NCI-H1048 (cell line): Measurements from ENCODE around the gene KRT15.

Source experiments
- DNase-seq: peaks from one replicate; lab custom pipeline; 2025; lab: John Stamatoyannopoulos, UW

KRT15 gene

DNA sequence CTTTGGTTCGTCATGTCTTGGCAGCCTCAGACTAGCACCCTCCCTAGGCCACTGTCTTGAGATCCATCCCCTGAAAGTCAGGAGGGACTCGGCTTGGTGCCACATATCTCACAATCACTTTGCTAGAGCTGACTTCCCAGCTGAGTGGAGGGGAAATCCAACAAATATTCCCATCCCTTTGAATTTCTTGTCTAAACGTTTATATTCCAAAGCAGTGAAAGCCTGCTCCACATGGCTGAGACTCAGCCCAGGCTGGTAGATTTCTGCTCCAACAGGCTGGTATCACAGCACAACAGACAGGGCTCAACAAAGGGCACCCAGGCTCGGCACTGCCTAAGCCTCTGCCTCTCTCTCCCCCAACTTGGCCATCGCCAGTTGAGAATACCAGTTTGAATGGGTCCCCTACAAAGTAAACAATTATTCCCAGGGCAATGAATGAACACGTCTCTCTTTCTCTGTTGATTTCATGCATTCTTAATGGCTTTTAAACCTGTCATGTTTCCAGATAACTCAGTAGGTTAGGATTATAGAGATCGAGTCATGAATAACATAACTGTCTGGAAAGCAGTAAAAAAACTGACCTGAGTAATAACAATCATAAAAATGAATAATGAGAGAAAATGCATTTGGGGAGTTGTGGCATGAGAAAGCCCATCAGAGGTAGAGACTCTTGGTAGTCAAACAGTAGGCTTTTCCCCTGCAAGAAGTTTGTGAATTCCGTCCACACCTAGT lies 14.3 kb downstream of the KRT15 start:
- no peak for DNase-seq

- DNase-seq = no peak
Observed at GRCh38 chr17:41503202-41503601, 15.5 kb downstream of the KRT15 start.

- DNase-seq = no peak
Observed at GRCh38 chr17:41500131-41500911, 18.4 kb downstream of the KRT15 start.

DNA sequence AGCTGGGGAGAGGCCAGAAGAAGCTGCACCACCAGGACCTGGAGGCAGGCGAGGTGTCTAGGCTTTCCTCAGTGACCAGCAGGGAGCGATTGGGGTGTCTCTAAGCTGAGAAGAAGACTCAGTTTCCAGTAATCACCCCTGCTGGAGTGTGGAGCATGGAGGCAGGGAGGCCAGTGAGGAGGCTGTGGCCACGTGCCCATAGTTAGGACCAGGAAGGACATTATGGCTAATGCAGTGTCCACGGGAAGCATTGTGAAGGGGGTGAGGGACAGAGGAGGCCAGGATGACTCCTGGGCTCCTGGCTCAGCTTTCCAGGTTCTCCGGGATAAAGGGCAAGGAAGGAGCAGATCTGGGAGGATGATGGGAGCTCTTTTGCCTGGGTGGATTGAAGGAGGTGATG lies 19.0 kb downstream of the KRT15 start:
- no peak for DNase-seq

- no peak for DNase-seq
Observed at GRCh38 chr17:41498276-41498675, 20.4 kb downstream of the KRT15 start.

GRCh38 chr17:41496803-41497484 lies 21.7 kb downstream of the KRT15 start:
- peak; percentile 51 for DNase-seq

- DNase-seq = no peak
Observed at GRCh38 chr17:41494524-41494923, 24.2 kb downstream of the KRT15 start.

GRCh38 chr17:41492771-41493170 lies 25.9 kb downstream of the KRT15 start:
- no peak for DNase-seq

- DNase-seq = no peak
Observed at GRCh38 chr17:41492351-41492750, 26.3 kb downstream of the KRT15 start.

DNA sequence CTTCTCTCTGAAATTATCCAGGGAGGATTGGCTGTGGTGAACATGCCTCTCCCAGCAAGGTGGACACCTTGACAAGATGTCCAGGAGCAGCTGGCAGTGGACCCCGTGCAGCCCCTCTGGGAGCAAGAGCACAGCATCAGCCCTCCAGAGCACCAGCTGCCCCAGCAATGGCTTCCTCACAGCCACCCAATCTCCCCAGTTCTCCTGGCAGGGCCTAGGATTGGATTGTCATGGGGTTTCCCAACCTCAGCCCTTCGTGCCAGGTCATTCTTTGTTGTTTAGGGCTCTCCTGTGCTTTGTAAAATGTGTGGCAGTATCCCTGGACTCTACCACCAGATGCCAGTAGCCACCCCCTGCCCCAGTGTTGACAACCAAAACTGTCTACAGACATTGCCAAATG lies 27.2 kb downstream of the KRT15 start:
- no peak for DNase-seq

DNA sequence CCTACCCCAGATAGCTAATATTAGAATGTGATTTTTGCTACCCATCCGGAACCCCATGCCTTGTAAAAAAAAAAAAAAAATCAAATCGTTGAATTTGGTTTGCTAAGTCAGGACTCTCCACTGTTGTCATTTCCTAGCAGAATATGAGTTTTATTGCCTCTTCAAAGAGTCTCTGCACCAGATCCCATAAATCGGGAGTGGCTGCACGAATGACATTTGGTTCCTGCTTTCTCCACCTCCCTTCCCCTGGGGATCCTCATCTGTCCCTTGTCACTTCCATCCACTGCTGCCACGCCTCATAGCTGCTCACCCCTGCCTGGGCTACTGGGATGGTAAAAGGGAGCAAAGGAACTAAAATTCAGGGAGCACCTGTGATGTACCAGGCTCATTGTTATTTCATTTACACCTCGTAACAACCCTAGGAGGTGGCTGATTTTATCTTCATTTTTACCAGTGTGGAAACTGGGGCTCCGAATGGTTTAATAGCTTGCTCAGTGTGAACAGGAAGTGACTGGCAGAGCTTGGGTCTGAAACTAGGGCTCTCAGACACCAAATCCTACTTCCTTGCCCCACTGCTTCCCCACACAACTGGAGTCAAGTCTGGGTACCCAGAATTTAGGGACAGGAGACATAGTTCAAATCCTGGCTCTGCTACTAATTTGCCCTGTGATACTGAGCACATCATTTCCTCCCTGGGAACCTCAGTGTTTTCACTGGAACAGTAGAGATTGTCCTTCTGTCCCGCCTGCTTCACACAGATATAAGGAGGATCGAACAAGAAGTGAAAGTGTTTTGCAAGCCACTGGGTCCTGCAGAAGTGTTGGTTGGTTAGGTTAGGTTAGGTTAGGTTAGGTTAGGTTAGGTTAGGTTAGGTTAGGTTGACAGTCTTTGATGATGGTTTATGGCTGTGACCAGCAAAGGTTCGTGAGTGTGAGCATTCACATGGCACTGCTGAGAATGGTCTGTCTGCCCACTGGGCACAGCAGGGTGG lies 28.4 kb downstream of the KRT15 start:
- no peak for DNase-seq

GRCh38 chr17:41489531-41489930 lies 29.2 kb downstream of the KRT15 start, which contains the start of gene KRT36:
Gene KRT36 (minus strand): TSS chr17:41489910. CDS start chr17:41489864, 46 bp downstream.
- no peak for DNase-seq

DNA sequence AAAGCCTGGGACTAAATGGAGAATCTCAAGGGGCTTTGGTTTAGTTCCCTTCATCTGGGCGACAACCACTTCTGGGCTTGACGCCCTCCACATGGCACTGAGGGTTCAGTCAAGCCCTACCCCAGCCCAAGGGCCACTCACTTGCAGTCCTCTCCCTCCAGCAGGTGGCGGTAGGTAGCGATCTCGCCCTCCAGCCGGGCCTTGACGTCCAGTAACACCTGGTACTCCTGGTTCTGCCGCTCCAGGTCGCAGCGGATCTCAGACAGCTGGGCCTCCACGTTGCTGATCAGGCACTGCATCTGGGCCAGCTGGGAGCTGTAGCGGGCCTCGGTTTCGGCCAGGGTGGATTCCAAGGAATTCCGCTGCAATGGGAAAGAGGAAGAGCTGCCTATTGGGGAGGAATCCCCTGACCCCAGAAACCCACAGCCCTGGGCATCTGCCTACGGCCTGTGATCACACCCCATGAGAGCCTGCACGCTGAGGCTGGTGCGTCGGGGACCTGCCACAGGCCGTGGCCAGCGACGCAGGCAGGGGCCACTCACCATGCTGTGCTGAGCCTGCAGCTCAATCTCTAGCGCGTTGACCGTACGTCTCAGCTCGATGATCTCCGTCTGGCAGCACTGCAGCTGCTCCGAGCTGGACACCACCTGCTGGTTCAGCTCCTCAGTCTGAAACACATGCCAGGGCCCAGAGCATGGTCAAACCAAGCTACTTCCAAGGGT lies 31.7 kb downstream of the KRT15 start:
- no peak for DNase-seq

DNA sequence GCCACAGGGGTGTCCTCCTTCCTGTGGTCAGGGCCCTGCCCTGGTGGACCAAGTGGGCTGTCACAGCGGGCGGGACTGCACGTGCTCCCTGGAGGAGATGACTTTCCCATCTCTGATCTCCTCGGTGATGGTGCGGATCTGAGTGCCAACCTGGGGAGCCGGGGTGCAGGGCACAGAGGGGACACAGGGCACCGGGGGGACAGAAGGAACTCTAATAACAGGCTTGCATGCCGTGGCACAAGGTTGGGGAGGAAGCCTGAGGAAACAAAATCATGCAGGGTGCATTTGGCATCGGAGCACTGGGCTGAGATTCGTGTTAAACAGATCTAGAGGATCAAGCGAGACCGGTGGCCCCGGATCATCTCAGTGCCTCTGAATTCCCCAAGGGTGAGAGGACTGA lies 32.4 kb downstream of the KRT15 start:
- DNase-seq = no peak

DNA sequence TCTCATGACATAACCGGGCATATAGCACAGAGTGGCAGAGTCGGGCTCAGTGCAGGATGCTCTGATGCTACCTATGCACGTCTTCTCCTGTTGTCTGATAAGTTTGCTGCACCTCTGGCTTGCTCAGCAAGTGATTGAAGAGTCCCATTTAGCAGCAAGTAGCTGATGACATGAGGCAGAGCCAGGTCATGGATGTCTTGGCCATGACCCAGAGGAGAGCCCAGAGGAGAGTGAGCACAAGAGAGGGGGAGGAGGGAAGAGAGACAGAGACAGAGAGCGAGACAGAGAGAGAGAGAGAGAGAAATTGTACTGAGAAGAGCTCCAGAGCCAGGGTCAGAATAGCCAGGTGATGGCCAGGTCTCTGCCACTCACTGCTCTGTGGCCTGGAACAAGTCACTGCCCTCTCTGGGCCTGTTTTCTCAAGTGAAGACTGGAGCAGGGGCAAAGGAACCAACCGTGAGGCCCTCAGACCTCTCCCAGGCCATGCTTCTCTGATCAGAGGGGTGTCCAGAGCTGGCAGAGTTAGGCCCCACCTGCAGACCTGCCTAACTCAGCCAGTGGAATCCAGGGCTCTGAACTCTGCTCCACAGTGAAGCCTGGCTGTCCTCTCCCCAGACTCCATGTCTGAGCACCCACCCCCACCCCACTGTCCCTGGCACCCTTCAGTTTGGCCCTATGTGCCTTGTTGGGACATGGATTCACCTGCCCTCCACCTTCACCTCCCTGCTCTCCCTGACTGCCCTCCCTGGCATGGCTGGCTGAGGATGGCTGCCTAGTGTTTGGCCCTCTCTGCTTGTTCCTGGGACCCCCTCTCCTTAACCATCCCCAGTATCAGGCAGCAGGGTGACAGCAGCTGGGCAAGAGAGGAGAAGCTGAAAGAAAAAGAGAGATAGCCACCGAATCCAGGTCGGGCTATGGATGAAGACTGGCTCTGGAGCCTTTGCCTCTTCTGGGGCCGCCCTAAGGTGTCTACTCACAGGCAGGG lies 33.5 kb downstream of the KRT15 start:
- DNase-seq = no peak

GRCh38 chr17:41483991-41484826 lies 34.5 kb downstream of the KRT15 start:
- DNase-seq = no peak

DNA sequence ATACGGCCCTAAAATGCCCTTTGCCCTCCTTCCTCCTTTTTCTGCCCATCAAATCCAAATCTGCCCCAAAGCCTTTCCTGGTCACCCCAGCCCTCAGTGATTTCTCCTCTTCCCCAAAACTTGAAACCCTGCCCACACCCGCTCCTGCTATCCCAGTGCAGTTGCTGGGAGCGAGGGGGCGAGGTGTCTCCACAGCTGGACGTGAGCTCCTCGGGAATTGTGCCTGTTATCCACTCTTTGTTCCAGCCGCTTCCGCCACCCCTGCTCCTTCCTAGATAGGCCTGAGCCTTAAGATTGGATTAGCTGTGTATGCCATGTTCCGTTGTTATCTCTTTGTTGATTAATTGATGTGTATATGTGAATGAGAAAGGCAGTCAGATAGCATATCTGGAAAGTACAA lies 35.2 kb downstream of the KRT15 start:
- no peak for DNase-seq

- no peak for DNase-seq
Observed at GRCh38 chr17:41481036-41481435, 37.7 kb downstream of the KRT15 start, which contains the start of gene KRT35. Gene KRT35 (minus strand): TSS chr17:41481151. CDS start chr17:41481097, 54 bp downstream.

DNA sequence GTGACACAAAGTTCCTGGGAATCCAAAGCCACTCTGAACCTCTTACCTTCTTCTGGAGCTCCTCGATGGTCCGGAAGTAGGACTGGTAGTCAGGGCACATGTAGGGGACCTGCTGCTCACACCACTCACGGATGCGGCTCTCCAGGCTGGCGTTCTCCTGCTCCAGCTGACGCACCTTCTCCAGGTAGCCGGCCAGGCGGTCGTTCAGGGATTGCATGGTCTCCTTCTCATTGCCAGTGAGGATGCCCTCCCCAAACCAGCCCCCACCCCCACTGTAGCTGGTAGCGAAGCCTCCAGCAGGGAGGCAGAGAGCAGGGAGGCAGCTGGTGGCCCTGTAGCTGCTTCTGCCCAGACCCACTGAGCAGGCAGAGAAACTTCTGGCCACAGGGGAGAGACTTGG lies 38.1 kb downstream of the KRT15 start:
- DNase-seq = no peak
